Neural cell (in vitro differentiated cells): ENCODE data around the gene HYOU1.

Experiments
- EZH2 ChIP-seq: fragments of 200-600, 300-800 bp; shearing (Covaris generic), sonication (generic); IDR thresholded peaks from 2 replicates; pipeline ENCODE4 v1.6.1; 2014; ENCODE audit warnings: antibody characterized with exemption, low read length, borderline replicate concordance, mild to moderate bottlenecking; ENCODE audit not compliant: insufficient read depth, poor library complexity, severe bottlenecking
- MXI1 ChIP-seq: fragments of 450-650 bp; conservative IDR thresholded peaks from 2 replicates; pipeline ENCODE4 v1.6.1; 2014; ENCODE audit warnings: antibody characterized with exemption, mild to moderate bottlenecking; ENCODE audit not compliant: poor library complexity, severe bottlenecking
- RAD21 ChIP-seq: fragments of 450-650 bp; conservative IDR thresholded peaks from 2 replicates; pipeline ENCODE4 v1.6.1; 2014; ENCODE audit warnings: antibody characterized with exemption, mild to moderate bottlenecking, moderate library complexity
- TAF1 ChIP-seq: IDR thresholded peaks from 2 replicates; pipeline ENCODE4 v1.6.1; 2012; ENCODE audit warnings: low read depth
- TF ChIP-seq, protein P1 (sequence below): fragments of 450-650 bp; IDR thresholded peaks from 2 replicates; pipeline ENCODE4 v1.5.1; 2014; ENCODE audit warnings: antibody characterized with exemption, mild to moderate bottlenecking, moderate library complexity; ENCODE audit not compliant: poor library complexity, severe bottlenecking
- TF ChIP-seq, protein P2 (sequence below): IDR thresholded peaks from 2 replicates; pipeline ENCODE4 v1.6.1; 2012; ENCODE audit warnings: borderline replicate concordance

DNA sequence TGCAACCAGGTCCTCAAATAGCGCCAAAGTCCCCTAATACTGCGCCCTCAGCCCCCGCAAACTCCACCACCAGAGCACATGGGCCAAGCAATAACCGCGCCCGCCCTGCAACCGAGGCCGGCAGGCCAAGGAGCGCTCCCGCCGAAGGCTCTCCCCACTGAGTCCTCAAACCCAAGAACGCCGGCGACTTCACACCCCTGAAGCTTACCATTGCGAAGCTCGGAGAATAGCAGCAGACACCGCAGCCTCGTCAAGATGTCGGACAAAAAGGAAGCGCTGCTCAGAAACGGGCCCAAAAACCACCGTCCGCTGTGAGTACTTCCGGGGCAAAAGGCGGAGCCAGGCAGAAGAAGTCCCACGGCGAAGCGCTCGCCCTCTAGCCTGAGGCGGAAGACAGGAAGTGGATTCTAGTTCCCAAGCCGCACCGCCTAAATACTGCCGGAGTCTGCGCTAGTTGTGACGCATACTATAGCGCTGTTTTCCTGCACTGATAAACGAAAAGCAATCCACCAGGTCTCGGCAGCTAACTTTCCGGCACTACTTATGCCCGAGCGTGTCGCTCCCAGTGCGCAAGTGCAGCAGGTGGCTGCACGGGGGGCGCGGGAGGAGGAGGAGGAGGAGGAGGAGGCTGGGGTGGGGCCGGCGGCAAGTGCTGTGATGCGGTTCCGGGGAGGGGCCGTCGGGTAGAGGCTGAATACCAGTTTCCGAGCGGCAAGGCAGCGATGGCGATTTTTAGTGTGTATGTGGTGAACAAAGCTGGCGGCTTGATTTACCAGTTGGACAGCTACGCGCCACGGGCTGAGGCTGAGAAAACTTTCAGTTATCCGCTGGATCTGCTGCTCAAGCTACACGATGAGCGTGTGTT is 38.7 kb downstream of the HYOU1 start, which contains the start of the genes RPS25 and TRAPPC4:
- no peak for TF ChIP-seq EZH2
- TF ChIP-seq, protein P1, sequence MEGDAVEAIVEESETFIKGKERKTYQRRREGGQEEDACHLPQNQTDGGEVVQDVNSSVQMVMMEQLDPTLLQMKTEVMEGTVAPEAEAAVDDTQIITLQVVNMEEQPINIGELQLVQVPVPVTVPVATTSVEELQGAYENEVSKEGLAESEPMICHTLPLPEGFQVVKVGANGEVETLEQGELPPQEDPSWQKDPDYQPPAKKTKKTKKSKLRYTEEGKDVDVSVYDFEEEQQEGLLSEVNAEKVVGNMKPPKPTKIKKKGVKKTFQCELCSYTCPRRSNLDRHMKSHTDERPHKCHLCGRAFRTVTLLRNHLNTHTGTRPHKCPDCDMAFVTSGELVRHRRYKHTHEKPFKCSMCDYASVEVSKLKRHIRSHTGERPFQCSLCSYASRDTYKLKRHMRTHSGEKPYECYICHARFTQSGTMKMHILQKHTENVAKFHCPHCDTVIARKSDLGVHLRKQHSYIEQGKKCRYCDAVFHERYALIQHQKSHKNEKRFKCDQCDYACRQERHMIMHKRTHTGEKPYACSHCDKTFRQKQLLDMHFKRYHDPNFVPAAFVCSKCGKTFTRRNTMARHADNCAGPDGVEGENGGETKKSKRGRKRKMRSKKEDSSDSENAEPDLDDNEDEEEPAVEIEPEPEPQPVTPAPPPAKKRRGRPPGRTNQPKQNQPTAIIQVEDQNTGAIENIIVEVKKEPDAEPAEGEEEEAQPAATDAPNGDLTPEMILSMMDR, result peak; percentile 35
- TF ChIP-seq RAD21, result peak; percentile 20
- peak; percentile 97 for TF ChIP-seq MXI1
- TF ChIP-seq, protein P2, sequence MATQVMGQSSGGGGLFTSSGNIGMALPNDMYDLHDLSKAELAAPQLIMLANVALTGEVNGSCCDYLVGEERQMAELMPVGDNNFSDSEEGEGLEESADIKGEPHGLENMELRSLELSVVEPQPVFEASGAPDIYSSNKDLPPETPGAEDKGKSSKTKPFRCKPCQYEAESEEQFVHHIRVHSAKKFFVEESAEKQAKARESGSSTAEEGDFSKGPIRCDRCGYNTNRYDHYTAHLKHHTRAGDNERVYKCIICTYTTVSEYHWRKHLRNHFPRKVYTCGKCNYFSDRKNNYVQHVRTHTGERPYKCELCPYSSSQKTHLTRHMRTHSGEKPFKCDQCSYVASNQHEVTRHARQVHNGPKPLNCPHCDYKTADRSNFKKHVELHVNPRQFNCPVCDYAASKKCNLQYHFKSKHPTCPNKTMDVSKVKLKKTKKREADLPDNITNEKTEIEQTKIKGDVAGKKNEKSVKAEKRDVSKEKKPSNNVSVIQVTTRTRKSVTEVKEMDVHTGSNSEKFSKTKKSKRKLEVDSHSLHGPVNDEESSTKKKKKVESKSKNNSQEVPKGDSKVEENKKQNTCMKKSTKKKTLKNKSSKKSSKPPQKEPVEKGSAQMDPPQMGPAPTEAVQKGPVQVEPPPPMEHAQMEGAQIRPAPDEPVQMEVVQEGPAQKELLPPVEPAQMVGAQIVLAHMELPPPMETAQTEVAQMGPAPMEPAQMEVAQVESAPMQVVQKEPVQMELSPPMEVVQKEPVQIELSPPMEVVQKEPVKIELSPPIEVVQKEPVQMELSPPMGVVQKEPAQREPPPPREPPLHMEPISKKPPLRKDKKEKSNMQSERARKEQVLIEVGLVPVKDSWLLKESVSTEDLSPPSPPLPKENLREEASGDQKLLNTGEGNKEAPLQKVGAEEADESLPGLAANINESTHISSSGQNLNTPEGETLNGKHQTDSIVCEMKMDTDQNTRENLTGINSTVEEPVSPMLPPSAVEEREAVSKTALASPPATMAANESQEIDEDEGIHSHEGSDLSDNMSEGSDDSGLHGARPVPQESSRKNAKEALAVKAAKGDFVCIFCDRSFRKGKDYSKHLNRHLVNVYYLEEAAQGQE, result peak; percentile 29
- TF ChIP-seq TAF1, result peak; percentile 75
